Right lobe of liver (tissue), 6 donors: ENCODE data around the gene PLXNB2. TPM values are rescaled to one million over a fixed set of nuclear protein-coding genes. Genes with fewer than 3 reads are reported as not detected.
"Not testable (repeated sequence)": the region's sequence is repeated elsewhere in the genome, so short reads cannot be mapped to it uniquely, and the experiment has no call there.

Experiments
- ATAC-seq, 4 donors: fragments of 200-7000 bp; cut with Tn5 transposase; one replicate each; pipeline ENCODE4 v1.9.1; 2020; ENCODE audit warnings: mild to moderate bottlenecking in 4 of 4, moderate library complexity in 4 of 4
- DNase-seq, 3 donors: peaks; one replicate each; pipeline ENCODE4 v3.0.0-alpha.2; 2020
- H3K27ac ChIP-seq, 3 donors: fragments of 200-600 bp; one replicate each; pipeline ENCODE4 v1.8.0; 2022
- H3K27me3 ChIP-seq, 2 donors: fragments of 200-600 bp; one replicate each; pipeline ENCODE4 v1.8.0; 2022
- H3K36me3 ChIP-seq, 4 donors: fragments of 200-600 bp; sonication (generic) in 1 of 4; one replicate each; pipeline versions ENCODE4 v1.5.1 to v1.8.0; 2017 to 2022; ENCODE audit warnings: control low read depth in 1 of 4
- H3K4me1 ChIP-seq, 4 donors: fragments of 200-600 bp; sonication (generic) in 1 of 4; one replicate each; pipeline versions ENCODE4 v1.5.1 to v1.8.0; 2017 to 2022; ENCODE audit warnings: control low read depth in 1 of 4
- H3K4me3 ChIP-seq, 3 donors: fragments of 200-600 bp; one replicate each; pipeline ENCODE4 v1.8.0; 2022
- H3K9me3 ChIP-seq, 4 donors: fragments of 200-600 bp; sonication (generic) in 1 of 4; one replicate each; pipeline versions ENCODE4 v1.5.1 to v1.8.0; 2017 to 2022; ENCODE audit warnings: control low read depth in 1 of 4
- POLR2A ChIP-seq: fragments of 450-650 bp; IDR thresholded peaks from one replicate; pipeline ENCODE4 v1.6.1; 2017; ENCODE audit warnings: antibody characterized with exemption, mild to moderate bottlenecking
- WGBS: methylation state at CpG from one replicate; pipeline ENCODE4 v1.1.6; 2018; ENCODE audit warnings: low coverage, low lambda C conversion rate; ENCODE audit not compliant: insufficient coverage; ENCODE audit errors: missing lambda C conversion rate; 5-methylcytosine and 5-hydroxymethylcytosine counted together
- intact Hi-C, 2 donors: fragments of 100-400 bp; cut with DNase I; formaldehyde crosslinking; loops; one replicate each; pipeline versions ENCODE4 v1.11.2 to v1.14.1; 2022
- total RNA-seq, 6 experiments: library from RNA; depleted of rRNA in 2 of 6; stranded (reverse); fragments of >200 nt in 2 of 6; fragmentation: NEBNext Ultra II Directional in 3 of 6; extraction: Animal tissue kit (Norgen Biotek cat#: 25700) in 3 of 6; gene quantifications; one replicate each; pipeline versions ENCODE4 v1.1.0 to v1.2.4, GENCODE V29; 2016 to 2023
- TF ChIP-seq, protein P1 (sequence below), 4 donors: fragments of 200-600 bp in 3 of 4; fragments of 450-650 bp in 1 of 4; IDR thresholded peaks; one replicate each; pipeline versions ENCODE4 v1.5.1 to v1.8.0; 2016 to 2022; ENCODE audit warnings: antibody characterized with exemption in 4 of 4, mild to moderate bottlenecking in 2 of 4
- donor health status: DM: no; HTN: yes; CAD: no.
- donor health status: DM: no; HTN: no; CAD: no.
- donor health status: DM: no; HTN: no; CAD: no.
- donor health status: DM: no; HTN: yes; CAD: no.
- donor health status: DM: no; HTN: yes; CAD: no.

PLXNB2 gene
- total RNA-seq, 6 experiments from 2014 or later, result 154 to 181 (median 161) TPM

DNA sequence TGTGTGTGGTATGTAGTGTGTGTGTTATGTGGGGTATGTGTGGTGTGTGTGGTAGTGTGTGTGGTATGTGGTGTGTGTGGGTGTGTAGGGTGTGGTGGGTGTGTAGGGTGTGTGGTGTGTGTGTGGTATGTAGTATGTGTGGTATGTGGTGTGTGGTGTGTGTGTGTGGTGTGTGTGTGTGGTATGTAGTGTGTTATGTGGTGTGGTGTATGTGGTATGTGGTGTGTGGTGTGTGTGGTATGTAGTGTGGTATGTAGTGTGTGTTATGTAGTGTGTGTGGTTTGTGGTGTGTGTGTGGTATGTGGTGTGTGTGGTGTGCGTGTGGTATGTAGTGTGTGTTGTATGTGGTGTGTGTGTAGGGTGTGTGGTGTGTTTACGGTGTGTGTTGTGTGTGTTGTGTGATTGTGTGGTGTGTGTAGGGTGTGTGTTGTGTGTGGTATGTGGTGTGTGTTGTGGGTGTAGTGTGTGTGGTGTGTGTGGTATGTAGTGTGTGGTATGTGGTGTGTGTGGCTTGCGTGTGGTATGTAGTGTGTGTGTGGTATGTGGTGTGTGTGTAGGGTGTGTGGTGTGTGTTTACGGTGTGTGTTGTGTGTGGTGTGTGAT, 31.5 kb upstream of the PLXNB2 start:
- Histone ChIP-seq H3K27ac (no peak overlapping the region), H3K4me3 (no peak overlapping the region)
- intact Hi-C loops, result no loop called here

GRCh38 chr22:50338042-50338573, 30.7 kb upstream of the PLXNB2 start:
- no peak for ATAC-seq
- no peak for DNase-seq
- Histone ChIP-seq H3K4me3 (no peak overlapping the region), H3K9me3 (no peaks in the 10 kb centered on the region), H3K27me3 (no peaks in the 10 kb centered on the region), H3K27ac (no peak overlapping the region), H3K36me3 (no peaks in the 10 kb centered on the region), H3K4me1 (peaks cover 0 to 6% (median 2%) of the 10 kb centered on the region in 4 donors)
- intact Hi-C loops, result no loop called here
- no peak for TF ChIP-seq POLR2A
- TF ChIP-seq, protein P1, sequence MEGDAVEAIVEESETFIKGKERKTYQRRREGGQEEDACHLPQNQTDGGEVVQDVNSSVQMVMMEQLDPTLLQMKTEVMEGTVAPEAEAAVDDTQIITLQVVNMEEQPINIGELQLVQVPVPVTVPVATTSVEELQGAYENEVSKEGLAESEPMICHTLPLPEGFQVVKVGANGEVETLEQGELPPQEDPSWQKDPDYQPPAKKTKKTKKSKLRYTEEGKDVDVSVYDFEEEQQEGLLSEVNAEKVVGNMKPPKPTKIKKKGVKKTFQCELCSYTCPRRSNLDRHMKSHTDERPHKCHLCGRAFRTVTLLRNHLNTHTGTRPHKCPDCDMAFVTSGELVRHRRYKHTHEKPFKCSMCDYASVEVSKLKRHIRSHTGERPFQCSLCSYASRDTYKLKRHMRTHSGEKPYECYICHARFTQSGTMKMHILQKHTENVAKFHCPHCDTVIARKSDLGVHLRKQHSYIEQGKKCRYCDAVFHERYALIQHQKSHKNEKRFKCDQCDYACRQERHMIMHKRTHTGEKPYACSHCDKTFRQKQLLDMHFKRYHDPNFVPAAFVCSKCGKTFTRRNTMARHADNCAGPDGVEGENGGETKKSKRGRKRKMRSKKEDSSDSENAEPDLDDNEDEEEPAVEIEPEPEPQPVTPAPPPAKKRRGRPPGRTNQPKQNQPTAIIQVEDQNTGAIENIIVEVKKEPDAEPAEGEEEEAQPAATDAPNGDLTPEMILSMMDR (IDR thresholded peaks at IDR 0.05), result no peak
- WGBS, result 89% methylated on average over 5 of the region's 5 CpGs

More for the DNA sequence above, 31.5 kb upstream of the PLXNB2 start:
- H3K36me3 ChIP-seq, result no peaks in the 10 kb centered on the region
- H3K9me3 ChIP-seq, result no peaks in the 10 kb centered on the region
- ATAC-seq, result no peak
- 91% methylated on average over 4 of the region's 4 CpGs for WGBS
- peaks cover 0 to 6% (median 2%) of the 10 kb centered on the region in 4 donors for H3K4me1 ChIP-seq
- DNase-seq, result no peak
- no peaks in the 10 kb centered on the region for H3K27me3 ChIP-seq
- no peak for TF ChIP-seq POLR2A
- TF ChIP-seq, protein P1 (IDR thresholded peaks at IDR 0.05), result no peak

DNA sequence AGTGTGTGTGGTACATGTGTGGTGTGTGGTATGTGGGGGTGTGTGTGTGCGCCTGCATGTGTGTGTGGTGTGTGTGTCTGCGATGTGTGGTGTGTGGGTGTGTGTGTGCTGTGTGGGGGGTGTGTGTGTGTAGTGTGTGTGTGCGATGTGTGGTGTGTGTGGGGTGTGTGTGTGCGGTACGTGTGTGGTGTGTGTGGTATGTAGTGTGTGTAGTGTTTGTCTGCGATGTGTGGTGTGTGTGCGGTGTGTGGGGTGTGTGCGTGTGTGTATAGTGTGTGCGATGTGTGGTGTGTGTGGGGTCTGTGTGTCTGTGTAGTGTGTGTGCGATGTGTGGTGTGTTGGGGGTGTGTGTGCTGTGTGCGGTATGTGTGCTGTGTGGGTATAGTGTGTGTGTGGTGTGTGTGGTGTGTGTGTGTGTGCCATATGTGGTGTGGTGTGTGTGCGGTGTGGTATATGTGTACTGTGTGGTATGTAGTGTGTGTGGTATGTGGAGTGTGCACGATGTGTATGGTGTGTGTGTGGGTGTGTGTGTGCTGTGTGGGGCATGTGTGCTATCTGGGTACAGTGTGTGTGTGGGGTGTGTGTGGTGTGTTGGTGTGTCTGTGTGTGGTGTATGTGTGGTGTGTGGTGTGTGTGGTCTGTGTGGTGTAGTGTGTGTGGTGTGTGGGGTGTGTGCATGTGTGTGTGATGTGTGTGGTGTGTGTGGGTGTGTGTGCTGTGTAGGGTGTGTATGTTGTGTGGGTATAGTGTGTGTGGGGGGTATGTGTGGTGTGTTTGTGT, 30.0 kb upstream of the PLXNB2 start:
- Histone ChIP-seq H3K4me3 (no peak overlapping the region), H3K27me3 (no peaks in the 10 kb centered on the region), H3K36me3 (no peaks in the 10 kb centered on the region), H3K27ac (no peak overlapping the region), H3K9me3 (no peaks in the 10 kb centered on the region), H3K4me1 (peaks cover 0 to 5% (median 2%) of the 10 kb centered on the region in 4 donors)
- WGBS, result 91% methylated on average over 13 of the region's 13 CpGs
- ATAC-seq (no peak), DNase-seq (no peak)
- TF ChIP-seq, protein P1 (IDR thresholded peaks at IDR 0.05), result no peak
- no peak for TF ChIP-seq POLR2A
- intact Hi-C loops, result no loop called here

- H3K4me1 ChIP-seq, H3K9me3 ChIP-seq, H3K27me3 ChIP-seq, intact Hi-C loops, ATAC-seq, DNase-seq, H3K4me3 ChIP-seq, H3K36me3 ChIP-seq, H3K27ac ChIP-seq: not testable (repeated sequence)
- 73% methylated on average over 5 of the region's 5 CpGs for WGBS
Observed at GRCh38 chr22:50334433-50334832, 27.0 kb upstream of the PLXNB2 start.

DNA sequence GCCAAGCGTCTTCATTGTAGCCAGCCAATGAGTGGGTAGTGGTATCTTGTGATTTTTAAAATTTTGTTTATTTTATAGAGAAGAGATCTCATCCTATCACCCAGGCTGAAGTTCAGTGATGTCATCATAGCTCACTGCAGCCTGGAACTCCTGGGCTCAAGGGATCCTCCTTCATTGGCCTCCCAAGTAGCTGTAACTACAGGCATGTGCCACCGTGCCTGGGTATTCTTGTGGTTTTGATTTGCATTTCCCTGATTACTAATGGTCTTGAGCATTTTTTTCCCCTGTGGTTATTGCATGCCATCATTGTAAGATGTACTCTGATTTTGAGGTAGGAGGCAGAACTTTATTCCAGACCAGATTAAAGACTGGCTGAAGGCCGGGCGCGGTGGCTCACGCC, 21.8 kb upstream of the PLXNB2 start:
- WGBS, result 90% methylated on average over 6 of the region's 6 CpGs
- Histone ChIP-seq H3K27me3 (no peaks in the 10 kb centered on the region), H3K4me1 (peaks cover 0 to 7% (median 3%) of the 10 kb centered on the region in 4 donors), H3K36me3 (no peaks in the 10 kb centered on the region), H3K27ac (no peak overlapping the region), H3K9me3 (no peaks in the 10 kb centered on the region), H3K4me3 (no peak overlapping the region)
- no peak for TF ChIP-seq POLR2A
- TF ChIP-seq, protein P1 (IDR thresholded peaks at IDR 0.05), result no peak
- DNase-seq (no peak), ATAC-seq (no peak)
- intact Hi-C loops, result loop anchor here (5.0 to 10.0 kb wide), 2 partner anchors 52 to 54 kb away; partner anchors contain the start of gene MAPK11 (in 1 of the 2)
